HT1080 (cell line): ENCODE data around the gene IL20. TPM values are rescaled to one million over a fixed set of nuclear protein-coding genes. Genes with fewer than 3 reads are reported as not detected.

Experiments used
- DNase-seq: peaks from one replicate; pipeline ENCODE4 v3.0.0-alpha.2; 2015; ENCODE audit warnings: low read depth
- total RNA-seq: library from RNA; depleted of rRNA; stranded (reverse); fragments of >200 nt; shearing (Covaris generic); gene quantifications from 2 replicates; pipeline ENCODE4 v1.2.3, GENCODE V29; 2014

The IL20 gene
- total RNA-seq, 1 experiment from 2014 or later = not detected

DNA sequence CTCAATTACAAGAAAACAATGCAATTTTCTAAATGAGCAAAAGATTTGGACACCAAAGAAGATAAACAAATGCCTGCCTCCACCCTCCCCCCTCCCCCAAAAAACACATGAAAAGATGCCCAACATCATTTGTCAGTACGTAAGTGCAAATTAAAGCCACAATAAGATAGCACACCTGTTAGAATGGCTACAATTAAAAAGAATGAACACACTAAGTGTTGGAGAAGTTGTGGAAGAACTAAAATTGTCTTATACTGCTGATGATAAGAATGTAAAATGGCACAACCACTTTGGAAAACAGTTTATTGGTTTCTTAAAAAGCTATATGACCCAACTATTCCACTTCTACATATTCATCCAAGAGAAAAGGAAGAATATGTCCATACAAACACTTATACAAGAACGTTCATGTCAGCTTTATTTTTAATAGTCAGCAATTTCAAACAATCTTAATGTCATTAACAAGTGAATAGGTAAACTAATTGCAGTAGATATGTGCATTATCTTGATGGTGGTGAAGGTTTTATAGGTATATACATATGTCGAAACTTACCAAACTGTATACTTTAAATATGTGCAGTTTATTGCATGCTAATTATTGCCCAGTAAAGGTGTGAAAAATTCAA lies 10.4 kb downstream of the IL20 start:
- DNase-seq = no peak

DNA sequence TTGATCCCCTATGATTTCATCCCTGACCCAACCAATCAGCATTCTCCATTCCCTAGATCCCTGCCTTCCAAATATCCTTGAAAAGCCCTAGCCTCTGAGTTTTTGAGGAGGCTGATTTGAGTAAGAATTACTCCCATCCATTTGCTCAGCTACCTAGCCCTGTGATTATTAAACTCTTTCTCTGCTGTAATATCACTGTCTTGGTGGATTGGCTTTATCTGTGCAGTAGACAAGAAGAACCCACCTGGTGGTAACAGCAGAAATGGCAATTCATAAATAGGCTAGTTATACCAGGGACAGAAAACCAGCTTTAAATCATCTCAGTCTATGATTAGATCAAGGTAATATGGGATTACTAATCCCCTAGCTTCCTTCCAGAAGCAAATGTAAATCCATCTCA lies 13.0 kb downstream of the IL20 start:
- DNase-seq = no peak

DNA sequence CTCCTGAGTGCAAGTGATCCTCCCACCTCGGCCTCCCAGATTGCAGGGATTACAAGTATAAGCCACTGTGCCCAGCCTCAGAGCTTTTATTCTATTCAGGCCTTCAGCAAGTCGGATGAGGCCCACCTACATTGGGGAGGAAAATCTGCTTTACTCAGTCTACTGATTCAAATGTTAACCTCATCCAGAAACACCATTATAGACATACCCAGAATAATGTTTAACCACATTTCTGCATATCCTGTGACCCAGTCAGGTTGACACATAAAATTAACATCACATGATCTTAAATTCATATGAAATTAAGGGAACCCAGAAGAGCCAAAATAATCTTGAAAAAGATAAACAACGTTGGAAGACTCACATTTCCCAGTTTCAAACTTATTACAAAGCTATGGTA lies 14.9 kb downstream of the IL20 start:
- DNase-seq = no peak

DNA sequence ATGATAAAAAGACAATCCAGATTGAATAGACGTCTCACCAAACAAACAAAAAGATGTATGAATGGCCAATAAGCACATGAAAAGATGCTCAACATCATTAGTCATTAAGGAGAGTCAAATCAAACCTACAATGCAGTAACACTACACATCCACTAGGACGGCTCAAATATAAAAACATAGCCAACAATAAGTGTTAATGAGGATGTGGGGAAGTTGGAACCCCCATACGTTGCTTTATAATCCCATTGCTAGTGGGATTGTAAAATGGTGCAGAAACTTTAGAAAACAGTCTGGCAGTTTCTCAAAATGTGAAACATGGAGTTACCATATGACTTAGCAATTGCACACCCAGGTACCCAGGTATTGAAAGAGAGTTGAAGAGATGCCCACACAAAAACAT lies 17.1 kb downstream of the IL20 start:
- DNase-seq = no peak

DNA sequence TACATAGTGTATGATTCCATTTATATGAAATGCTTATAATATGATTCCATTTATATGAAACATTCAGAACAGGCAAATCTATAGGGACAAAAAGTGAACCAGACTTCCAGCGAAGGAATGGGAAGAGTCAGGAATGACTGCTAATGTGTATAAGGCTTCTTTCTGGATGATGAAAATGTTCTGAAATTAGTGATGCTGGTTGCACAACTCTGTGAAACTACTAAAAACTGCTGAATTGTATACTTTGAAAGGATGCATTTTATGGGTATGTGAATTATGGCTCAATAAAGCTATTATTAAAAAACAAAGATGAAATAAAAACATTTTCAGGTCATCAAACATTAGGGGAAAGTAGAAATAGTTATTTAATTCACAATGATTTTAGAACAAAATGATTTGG lies 17.7 kb downstream of the IL20 start:
- DNase-seq = no peak

DNA sequence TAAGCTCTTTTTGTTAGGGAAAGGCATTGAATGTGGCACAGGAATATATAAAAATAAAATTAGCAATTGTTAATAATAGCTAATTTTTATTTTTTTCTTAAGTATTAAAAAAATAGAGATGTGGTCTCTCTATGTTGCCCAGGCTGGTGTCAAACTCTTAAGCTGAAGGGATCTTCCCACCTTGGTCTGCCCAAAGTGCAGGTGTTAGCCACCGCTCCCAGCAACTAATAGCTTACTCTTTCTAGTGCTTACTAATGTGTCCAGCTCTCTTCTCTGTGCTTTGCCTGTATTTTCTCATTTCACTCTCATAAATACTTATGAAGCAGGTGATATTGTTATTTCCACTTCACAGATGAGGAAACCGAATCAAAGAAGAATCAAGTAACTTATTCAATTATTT lies 18.5 kb downstream of the IL20 start:
- DNase-seq = no peak

DNA sequence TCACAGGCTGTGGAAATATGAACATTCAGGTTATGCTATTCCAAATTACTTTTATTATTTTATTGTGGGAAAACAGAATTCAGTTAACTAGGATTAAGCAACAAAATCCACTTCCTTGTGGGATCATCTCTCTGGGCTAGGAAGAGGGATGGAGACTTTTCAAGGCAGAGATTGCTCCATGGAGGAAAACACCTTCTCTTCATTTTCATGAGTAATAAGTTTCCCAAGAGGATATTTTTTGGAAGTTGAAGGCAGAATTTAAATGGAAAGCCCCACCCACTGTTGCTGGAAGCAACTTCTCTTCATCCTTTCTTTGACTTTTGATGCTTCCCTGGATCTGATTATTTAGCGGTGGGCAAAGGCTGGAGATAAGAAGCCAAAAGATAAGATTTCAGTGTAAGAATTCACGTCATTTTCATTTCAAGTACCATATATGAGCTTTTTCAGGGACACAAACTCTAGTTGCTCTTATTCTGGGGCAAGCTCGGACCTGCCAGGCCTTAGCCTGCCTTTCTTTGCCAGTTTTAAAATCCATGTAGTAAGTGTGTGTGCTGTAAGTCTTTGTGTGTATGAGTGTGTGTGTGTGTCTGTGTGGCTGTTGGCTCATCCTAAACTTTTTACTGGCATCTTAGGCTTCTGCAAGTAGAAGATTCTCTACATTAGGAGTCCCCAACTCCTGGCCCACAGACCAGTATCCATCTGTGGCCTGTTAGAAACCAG lies 20.1 kb downstream of the IL20 start:
- no peak for DNase-seq

DNA sequence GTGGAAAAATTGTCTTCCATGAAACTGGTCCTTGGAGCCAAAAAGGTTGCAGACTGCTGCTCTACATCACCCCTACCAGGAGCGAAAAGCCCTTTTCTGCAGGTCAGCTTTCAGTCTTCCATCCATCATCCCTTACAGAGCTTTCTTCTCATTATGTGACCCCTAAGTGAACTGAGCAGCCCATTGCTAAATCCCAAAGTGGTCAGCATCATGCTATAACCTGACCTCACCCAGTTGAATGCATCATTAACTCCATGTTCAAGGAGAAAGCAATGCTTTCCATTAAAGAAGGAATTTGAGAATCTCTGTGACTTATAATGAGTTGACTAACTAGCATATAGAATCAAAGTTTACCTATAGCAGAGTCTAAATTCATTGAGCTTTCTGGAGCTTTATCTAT lies 21.4 kb downstream of the IL20 start:
- DNase-seq = no peak

DNA sequence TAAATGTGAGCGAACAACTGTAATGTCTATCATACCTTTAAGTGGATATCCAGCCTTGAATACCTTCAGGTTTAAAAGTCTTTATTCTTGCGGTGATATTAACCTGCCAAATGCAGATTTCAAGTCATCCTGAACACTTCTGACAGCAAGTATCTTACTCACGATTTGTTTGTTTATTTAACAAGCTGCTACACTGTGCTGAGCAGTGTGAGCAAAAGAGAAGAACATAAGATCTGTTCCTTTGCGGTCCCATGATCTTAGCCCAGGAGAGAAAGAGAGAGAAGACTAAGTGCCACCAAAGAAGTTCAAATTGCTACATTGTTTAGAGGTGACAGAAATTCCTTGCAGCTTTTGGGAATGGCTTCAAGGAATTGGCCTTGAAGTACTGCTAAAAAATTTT lies 22.3 kb downstream of the IL20 start:
- DNase-seq = no peak

DNA sequence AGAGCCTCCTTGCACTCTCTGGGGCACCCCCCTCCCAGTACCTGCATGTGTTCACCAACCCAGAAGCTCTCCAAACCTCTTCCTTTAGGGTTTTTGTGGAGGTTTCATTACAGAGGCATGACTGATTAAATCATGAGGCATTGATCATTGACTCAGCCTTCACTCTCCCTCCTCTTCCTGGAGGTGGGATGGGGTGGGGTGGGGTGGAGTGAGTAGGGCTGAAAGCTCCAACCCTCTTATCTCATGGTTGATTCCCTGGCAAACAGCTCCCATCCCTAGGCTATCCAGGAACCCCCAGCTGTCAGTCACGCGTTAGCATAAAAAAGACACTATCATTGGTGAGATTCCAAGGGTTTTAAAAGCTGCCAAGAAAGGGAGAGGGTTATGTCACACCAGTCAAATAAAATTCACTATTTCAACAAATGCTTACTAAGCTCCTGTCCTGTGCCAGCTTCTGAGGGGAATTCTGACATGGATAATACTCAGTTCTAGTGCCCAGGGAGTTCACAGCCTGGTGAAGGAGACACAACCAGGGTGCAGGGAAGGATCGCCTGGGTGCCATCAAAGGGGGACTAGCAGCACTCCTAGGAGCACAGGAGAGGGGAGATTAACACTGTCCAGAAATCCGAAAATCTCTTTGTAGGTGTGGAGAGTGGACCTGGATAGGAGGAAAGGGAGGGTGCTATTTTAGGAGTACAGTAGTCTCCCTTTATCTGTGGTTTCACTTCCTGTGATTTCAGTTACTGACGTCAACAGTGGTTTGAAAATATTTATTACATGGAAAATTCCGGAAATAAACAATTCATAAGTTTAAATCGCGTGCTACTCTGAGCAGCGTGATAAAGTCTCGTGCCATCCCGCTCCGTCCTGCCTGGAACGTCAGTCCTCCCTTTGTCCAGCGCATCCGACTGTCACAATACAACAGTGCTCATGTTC lies 25.0 kb downstream of the IL20 start:
- peak; percentile 92 for DNase-seq

DNA sequence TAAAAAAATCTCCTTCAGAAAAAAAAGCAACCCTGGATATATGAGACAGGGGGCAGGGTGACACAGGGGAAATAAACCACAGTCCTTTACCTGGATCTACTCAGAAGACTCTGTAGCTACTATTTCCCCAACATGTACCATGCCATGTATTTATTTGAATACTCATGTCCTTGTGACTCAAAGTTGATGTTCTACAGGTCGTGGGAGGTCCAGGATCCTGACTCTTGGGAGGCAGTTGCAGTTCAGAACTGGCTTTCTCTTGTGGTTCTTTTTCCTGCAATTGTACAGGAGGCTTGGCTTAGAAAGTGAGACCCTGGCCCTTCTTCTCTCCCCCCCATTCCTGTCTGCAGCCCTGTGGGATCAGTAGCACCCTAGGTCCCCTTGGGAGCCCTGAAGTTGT lies 26.0 kb downstream of the IL20 start:
- DNase-seq = peak; percentile 46

DNA sequence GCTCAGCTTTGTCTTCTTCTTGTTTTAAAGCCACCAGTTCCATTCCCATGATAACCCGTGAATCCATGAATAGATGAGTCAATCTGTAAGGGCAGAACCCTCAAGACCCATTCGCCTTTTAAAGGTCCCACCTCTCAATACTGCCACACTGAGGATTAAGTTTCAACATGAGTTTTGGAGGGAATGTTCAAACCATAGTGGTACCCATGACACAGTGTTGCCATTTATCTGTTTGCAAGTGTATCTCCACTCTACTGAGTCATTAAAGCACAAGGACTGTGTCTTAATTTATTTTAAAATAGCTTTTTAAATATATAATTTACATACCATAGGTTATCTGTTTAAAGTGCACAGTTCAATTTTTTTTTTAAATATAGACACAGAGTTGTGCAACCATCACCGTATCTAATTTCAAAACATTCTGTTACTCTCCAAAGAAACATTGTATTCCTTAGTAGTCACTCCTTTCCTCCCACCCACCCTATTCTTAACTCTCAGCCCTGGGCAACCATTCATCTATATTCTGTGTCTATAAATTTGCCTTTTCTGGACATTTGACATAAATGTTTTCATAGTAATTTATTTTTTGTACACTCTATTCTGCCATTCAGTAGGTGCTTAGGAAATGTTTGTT lies 27.0 kb downstream of the IL20 start:
- DNase-seq = no peak

DNA sequence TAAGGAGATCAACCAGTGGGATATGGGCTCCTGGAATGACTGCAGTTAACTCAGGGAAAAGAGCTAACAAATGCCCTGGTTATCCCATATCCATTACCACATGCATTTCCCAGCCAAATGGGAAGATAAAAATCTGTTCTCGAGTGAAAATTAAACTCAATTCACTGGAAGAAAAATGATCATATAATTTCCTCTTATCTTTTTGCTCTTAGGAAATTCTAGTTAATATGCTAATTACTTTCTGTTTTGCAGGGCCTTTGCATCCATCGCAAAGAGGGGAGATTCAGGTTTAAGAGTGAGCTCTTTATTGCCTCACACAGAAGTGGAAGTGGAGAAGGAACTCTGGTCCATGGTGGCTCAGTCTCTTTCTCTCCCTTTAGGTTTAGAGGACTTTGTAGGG lies 28.0 kb downstream of the IL20 start:
- no peak for DNase-seq

DNA sequence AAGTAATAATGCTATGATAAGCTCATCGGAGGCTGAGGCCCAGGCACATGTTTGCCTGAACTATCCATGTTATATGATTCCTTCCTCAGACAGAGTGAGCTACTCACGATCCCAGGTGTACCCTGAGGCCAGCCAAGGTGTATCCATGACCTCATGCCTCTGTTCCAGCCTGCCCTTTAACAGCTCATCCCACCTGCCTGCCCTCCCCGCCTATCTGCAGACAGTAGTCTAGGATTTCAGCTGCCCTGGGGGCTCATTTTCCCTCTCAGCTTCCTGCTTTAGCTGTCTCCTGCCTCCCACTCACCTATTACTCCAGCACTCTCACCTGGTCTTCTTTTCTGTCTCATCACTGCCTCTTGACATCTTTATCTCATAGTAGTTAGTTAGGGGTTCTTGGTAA lies 29.9 kb downstream of the IL20 start:
- no peak for DNase-seq

DNA sequence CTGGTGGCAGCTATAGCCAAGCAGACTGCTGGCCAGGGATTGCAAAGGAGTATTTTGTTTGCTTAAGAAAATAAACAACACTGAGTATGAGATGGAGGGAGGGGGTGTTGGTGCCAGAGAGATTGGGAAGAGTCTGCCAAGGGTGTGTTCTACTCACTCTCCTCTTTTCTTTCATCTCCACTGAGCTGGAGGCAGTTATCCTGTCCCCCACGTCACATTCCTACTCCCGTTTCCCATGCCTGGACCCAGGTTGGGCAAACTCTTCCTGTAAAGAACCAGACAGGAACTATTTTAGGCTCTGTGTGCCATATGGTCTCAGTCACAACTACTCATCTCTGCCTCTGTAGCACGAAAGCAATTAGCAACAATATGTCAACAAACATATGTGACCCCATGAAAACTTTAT lies 30.4 kb downstream of the IL20 start:
- no peak for DNase-seq

DNA sequence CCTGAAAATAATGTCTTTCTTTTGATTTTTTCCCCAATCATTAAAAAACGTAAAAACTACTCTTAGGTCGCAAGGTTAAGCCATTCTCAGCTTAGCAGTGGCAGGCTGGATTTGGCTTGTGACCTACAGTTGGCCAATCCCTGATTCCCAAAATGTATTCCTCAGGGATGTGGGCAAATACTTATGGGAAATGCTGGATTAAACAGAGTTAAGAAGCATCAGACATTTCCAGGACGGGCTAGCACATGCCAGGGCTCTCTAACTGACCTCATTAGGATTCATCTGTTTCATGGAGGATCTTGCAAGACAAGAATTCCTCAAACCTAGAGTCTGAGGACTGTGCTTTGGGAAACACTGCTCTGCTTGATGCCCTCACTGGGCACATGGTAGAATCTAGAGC lies 30.8 kb downstream of the IL20 start:
- DNase-seq = no peak

DNA sequence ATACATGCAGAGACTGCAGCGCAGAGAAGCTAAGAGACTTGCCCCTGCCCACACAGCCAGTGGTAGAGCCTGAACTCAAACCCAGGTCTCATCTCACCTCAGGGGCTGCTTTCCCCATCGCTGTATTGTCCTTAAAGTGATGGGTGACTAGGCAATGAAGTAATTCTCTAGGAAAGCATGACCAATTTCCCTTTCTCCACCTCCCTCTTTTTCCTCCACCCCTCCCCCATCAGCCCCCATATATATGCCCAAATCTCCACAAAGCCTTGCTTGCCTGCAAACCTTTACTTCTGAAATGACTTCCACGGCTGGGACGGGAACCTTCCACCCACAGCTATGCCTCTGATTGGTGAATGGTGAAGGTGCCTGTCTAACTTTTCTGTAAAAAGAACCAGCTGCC lies 31.8 kb downstream of the IL20 start, which contains the start of gene IL24:
IL24 (plus strand) TSS at position 269 of the 400 bp plus-strand sequence. CDS start 390 bp downstream, outside the sequence.
- DNase-seq = peak; percentile 39

DNA sequence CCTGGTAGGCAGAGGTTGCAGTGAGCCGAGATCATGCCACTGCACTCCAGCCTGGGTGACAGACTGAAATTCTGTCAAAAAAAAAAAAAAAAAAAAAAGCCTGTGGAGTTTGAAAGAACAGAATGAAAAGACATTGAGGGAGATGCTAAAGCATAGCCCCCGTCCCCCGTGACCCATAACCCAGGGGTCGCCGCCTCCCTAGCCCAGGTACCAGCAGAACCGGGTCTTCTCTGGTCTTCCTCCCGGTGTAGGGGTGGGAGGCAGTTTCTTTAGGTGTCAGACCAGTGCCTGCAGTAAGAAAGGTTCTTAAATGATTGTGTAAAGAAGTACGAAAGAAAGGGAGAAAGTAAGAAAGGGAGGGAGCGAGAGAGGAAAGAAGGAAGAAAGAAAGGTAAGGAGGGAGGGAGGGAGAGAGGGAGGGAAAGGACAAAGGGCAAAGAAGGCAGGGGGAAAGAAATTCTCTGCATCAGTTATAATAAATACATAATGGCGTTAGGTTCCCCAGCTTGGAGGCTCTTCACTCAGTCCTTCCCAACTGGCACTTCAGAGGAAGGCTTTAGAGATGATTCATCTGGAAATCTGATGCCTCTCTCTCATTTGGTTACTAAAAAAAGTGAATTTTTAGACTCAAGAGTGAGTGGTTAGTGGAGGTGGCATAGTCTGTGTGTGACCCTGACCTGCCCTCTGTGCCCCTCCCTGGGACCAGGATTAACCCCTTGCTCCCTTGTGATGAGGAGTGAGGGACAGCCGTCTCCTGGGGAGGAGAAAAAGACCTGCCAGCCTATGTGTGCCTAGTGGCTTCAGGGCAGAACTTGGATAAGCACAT lies 32.9 kb downstream of the IL20 start:
- DNase-seq = peak; percentile 83

DNA sequence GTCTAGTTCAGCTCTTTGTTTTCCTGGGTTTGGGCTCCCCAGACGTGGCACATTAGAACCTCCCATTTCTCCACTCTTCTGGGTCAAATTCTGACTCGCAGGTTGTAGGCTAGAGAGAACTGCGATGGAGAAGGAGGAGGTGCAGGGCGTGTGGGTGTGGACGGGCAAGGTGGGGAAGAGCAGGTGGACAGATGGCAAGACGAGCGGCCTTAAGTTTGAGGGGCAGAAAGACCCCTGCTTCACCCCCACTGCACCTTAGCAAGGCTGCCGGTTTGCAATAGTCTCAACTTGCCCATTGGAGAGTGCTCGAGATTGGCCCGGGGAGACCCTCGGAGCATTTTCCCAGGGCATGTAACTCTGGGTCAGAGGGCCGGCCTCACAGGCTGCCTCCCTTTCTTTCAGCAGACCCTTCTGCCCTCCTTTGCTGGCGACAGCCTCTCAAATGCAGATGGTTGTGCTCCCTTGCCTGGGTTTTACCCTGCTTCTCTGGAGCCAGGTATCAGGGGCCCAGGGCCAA lies 33.5 kb downstream of the IL20 start:
- DNase-seq = no peak

DNA sequence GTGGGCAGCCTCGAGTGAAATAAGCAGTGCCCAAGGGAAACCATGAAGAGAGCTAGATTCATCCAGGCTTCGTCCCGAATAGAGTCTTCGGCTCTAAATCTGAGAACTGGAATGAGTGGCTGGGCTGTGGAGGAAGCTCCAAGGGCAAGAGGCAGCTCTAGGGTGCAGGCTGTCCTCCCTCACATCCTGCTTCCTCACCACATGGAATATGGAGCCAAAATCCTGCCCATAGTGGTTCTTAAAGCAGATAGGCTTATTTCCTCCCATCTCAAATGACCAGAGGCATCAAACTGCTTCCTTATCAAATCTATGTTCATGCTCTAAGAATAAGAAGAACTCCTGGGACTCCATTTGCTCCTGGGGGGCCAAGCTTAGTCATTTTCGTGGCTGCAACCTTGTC lies 34.3 kb downstream of the IL20 start:
- no peak for DNase-seq

DNA sequence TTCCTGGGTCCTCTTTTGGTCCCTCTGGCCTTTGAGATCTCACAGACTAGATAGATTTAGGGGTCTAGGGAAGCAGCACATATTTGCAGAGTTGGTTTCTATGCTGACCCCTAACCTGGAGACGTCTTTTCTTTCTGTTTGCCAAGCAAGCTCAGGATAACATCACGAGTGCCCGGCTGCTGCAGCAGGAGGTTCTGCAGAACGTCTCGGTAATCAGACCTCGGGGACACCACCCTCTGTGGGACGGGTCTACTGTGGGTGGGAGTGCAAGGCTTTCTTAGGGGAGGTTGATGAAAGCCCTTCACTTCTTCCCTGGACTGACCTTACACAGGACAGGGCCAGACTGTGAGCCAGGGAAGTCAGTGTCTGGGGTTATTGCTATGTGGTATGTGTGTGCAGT lies 34.7 kb downstream of the IL20 start:
- no peak for DNase-seq
